CD4-positive, alpha-beta T cell (primary cell): Measurements from ENCODE around the gene SNX12. TPM values are rescaled to one million over a fixed set of nuclear protein-coding genes. Genes with fewer than 3 reads are reported as not detected.

ENCODE experiments used
- ATAC-seq: fragments of 200-7000 bp; cut with Tn5 transposase; one replicate; pipeline ENCODE4 v1.10.0; 2022; ENCODE audit warnings: mild to moderate bottlenecking; ENCODE audit not compliant: poor library complexity
- CTCF ChIA-PET: fragments of 350-600 bp; sonication (Branson Sonifier 250); formaldehyde crosslinking; loops from one replicate; lab custom pipeline; 2021; ENCODE audit warnings: antibody characterized with exemption, inconsistent platforms; lab: Charles Lee
- POLR2A ChIA-PET: fragments of 350-600 bp; sonication (Branson Sonifier 250); formaldehyde crosslinking; loops from one replicate; lab custom pipeline; 2021; ENCODE audit warnings: antibody characterized with exemption, inconsistent platforms; lab: Charles Lee
- DNase-seq, 14 experiments: peaks; one replicate each; pipeline ENCODE4 v3.0.0-alpha.2; 2013 to 2020; ENCODE audit warnings: mixed read lengths in 2 of 14
- H3K27ac ChIP-seq, 2 donors: one replicate each; pipeline versions ENCODE4 v1.5.1 to v1.7.0; 2013; ENCODE audit warnings: low read length in 2 of 2, low read depth in 1 of 2, mild to moderate bottlenecking in 1 of 2
- H3K27me3 ChIP-seq, 2 experiments: 1 replicate in 1 of 2; 2 replicates in 1 of 2; pipeline versions ENCODE4 v1.6.1 to v1.7.0; 2013; ENCODE audit warnings: low read length in 2 of 2, control low read depth in 1 of 2, mild to moderate bottlenecking in 1 of 2, moderate library complexity in 1 of 2; ENCODE audit not compliant: insufficient read depth in 2 of 2, control insufficient read depth in 1 of 2
- H3K36me3 ChIP-seq: one replicate; pipeline ENCODE4 v1.6.1; 2013; ENCODE audit warnings: low read length, control low read depth; ENCODE audit not compliant: insufficient read depth
- H3K4me1 ChIP-seq: one replicate; pipeline ENCODE4 v1.6.1; 2013; ENCODE audit warnings: low read length, control low read depth; ENCODE audit not compliant: insufficient read depth
- H3K4me3 ChIP-seq: one replicate; pipeline ENCODE4 v1.5.1; 2013; ENCODE audit warnings: mild to moderate bottlenecking, low read length, moderate library complexity
- H3K9me3 ChIP-seq, 2 experiments: 1 replicate in 1 of 2; 2 replicates in 1 of 2; pipeline versions ENCODE4 v1.6.1 to v1.7.0; 2013; ENCODE audit warnings: low read length in 2 of 2, mild to moderate bottlenecking in 2 of 2, control low read depth in 1 of 2, moderate library complexity in 1 of 2; ENCODE audit not compliant: control insufficient read depth in 1 of 2, insufficient read depth in 1 of 2
- H3K27ac Mint-ChIP-seq: one replicate; pipeline ENCODE4 v1.8.0; 2020; ENCODE audit warnings: mixed read lengths
- H3K27me3 Mint-ChIP-seq: one replicate; pipeline ENCODE4 v1.8.0; 2021; ENCODE audit warnings: mixed read lengths
- H3K36me3 Mint-ChIP-seq: one replicate; pipeline ENCODE4 v1.8.0; 2021; ENCODE audit warnings: low read depth, mixed read lengths
- H3K4me1 Mint-ChIP-seq: one replicate; pipeline ENCODE4 v1.8.0; 2021; ENCODE audit warnings: low read depth, mixed read lengths
- H3K4me3 Mint-ChIP-seq: one replicate; pipeline ENCODE4 v1.8.0; 2020; ENCODE audit warnings: mild to moderate bottlenecking, mixed read lengths
- H3K9me3 Mint-ChIP-seq: one replicate; pipeline ENCODE4 v1.8.0; 2020; ENCODE audit warnings: mixed read lengths
- intact Hi-C, 2 experiments: fragments of 100-400 bp; cut with DNase I in 1 of 2; cut with micrococcal nuclease in 1 of 2; formaldehyde crosslinking; loops; one replicate each; pipeline versions ENCODE4 v1.15.1 to v1.9.0; 2023 to 2025; cut with DNase I, micrococcal nuclease
- total RNA-seq, 174 experiments: library from RNA in 2 of 174; stranded (reverse) in 2 of 174; gene quantifications; one replicate each; pipeline ENCODE4 v1.2.3 and lab custom pipeline; 2021 to 2026
- TF ChIP-seq, protein P1 (sequence below): fragments of 200-600 bp; IDR thresholded peaks from one replicate; pipeline ENCODE4 v1.8.0; 2022; ENCODE audit warnings: antibody characterized with exemption, mild to moderate bottlenecking

The SNX12 gene
- total RNA-seq, 2 experiments from 2014 or later, result 20.5 to 22.4 TPM

GRCh38 chrX:71103110-71103983 lies 35.2 kb upstream of the SNX12 start:
- CTCF ChIA-PET, result interaction anchor here (0.8 to 4.6 kb wide), 2 partner anchors 9 to 25 kb away, joined by 3 to 40 read pairs; partner anchors contain the start of gene IL2RG
- Mint-ChIP-seq H3K36me3 (peaks cover 28% of the 10 kb centered on the region), H3K4me3 (peak overlapping the region; percentile 74), H3K9me3 (no peaks in the 10 kb centered on the region), H3K4me1 (peaks cover 87% of the 10 kb centered on the region), H3K27me3 (no peaks in the 10 kb centered on the region), H3K27ac (peak overlapping the region; percentile 93)
- no peaks in the 10 kb centered on the region for H3K9me3 ChIP-seq
- TF ChIP-seq, protein P1, sequence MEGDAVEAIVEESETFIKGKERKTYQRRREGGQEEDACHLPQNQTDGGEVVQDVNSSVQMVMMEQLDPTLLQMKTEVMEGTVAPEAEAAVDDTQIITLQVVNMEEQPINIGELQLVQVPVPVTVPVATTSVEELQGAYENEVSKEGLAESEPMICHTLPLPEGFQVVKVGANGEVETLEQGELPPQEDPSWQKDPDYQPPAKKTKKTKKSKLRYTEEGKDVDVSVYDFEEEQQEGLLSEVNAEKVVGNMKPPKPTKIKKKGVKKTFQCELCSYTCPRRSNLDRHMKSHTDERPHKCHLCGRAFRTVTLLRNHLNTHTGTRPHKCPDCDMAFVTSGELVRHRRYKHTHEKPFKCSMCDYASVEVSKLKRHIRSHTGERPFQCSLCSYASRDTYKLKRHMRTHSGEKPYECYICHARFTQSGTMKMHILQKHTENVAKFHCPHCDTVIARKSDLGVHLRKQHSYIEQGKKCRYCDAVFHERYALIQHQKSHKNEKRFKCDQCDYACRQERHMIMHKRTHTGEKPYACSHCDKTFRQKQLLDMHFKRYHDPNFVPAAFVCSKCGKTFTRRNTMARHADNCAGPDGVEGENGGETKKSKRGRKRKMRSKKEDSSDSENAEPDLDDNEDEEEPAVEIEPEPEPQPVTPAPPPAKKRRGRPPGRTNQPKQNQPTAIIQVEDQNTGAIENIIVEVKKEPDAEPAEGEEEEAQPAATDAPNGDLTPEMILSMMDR, result no peak
- peaks cover 17% of the 10 kb centered on the region for H3K36me3 ChIP-seq
- peak overlapping the region; percentile 35 for H3K4me3 ChIP-seq
- intact Hi-C loops, result no loop called here
- peak overlapping the region; percentile 72 to 76 for H3K27ac ChIP-seq
- DNase-seq, result peak in 12 of 14 experiments; percentile 27 to 77 (median 56)
- no peaks in the 10 kb centered on the region for H3K27me3 ChIP-seq
- POLR2A ChIA-PET, result interaction anchor here (1.1 to 5.3 kb wide), 7 partner anchors 9 to 263 kb away, joined by 4 to 106 read pairs (median 6); partner anchors contain the start of genes IL2RG, MED12, NONO and TAF1
- peaks cover 90% of the 10 kb centered on the region for H3K4me1 ChIP-seq
- ATAC-seq, result peak; percentile 60

DNA sequence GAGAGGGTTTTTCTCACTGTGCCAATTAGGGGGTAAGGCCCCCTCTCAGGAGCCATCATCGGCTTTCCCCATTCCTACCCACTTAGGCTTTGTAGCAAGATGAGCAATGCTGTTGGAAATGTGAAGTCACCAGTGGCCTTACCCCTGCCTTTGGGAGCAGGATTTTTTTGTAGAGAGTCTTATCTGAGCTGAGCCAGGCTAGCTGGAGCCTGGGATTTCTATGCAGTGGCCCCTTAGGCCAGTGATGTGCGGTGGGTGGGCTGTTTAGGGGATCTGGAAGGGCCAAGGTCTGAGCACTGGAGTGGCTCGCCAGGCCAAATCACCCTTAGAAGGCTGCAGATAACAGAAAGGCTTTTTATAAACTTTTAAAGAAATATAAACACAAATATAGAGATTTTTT lies 34.2 kb upstream of the SNX12 start:
- Mint-ChIP-seq H3K4me3 (peak overlapping the region; percentile 74), H3K27ac (peak overlapping the region; percentile 93), H3K27me3 (no peaks in the 10 kb centered on the region), H3K36me3 (peaks cover 18% of the 10 kb centered on the region), H3K9me3 (no peaks in the 10 kb centered on the region), H3K4me1 (peaks cover 87% of the 10 kb centered on the region)
- Histone ChIP-seq H3K27ac (peak overlapping the region in 1 of 2 donors; percentile 55), H3K27me3 (no peaks in the 10 kb centered on the region), H3K4me1 (peaks cover 89% of the 10 kb centered on the region), H3K9me3 (no peaks in the 10 kb centered on the region), H3K36me3 (peaks cover 7% of the 10 kb centered on the region), H3K4me3 (no peak overlapping the region)
- intact Hi-C loops, result no loop called here
- TF ChIP-seq, protein P1, result no peak
- no peak for DNase-seq
- ChIA-PET POLR2A (interaction anchor here (1.1 to 5.3 kb wide), 7 partner anchors 10 to 264 kb away, joined by 4 to 106 read pairs (median 6); partner anchors contain the start of genes IL2RG, MED12, NONO and TAF1), CTCF (interaction anchor here (0.8 to 4.6 kb wide), 3 partner anchors 9 to 26 kb away, joined by 3 to 40 read pairs (median 22); partner anchors contain the start of gene IL2RG)
- no peak for ATAC-seq
